Measurements from ENCODE around the gene RAPGEF4.

Gene RAPGEF4

GRCh38 chr2:172967036-172967982, 231.7 kb downstream of the RAPGEF4 start:
- no peak overlapping the region for H3K4me3 ChIP-seq (ENCODE audit: low read depth, low read length)
- no peaks in the 10 kb centered on the region for H3K79me2 ChIP-seq (ENCODE audit: control insufficient read depth, insufficient read depth, low read length, unreplicated experiment)
- no peaks in the 10 kb centered on the region for H3K27me3 ChIP-seq (ENCODE audit: insufficient read depth, low read length)
- no peak overlapping the region for H2AFZ ChIP-seq (ENCODE audit: low read length, unreplicated experiment)
- no peaks in the 10 kb centered on the region for H3K36me3 ChIP-seq (ENCODE audit: insufficient read depth, low read length)
- H3K4me1 ChIP-seq (ENCODE audit: control insufficient read depth, insufficient read depth, low read length, unreplicated experiment) = peaks cover 59% of the 10 kb centered on the region
- no peak overlapping the region for H3K27ac ChIP-seq (ENCODE audit: low read depth, low read length)

DNA sequence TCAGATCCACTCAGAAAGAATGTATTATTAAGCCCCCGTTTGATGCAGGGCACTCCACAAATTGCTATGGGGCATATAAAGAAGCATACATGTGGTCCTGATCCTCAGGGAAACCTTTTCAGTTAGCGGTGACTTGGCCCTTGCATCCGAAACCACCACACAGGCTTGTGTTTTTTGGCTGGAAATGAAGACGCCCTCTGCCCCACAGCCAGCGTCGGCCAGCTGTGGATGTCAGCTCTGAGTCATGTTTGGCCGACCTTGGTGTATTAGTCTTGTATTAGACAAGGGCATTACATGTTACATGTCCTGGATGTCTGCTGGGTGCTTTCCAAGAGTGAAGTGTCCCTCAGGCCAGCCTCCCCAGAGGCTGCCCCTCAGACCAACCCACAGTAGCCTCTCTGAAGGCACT, 232.4 kb downstream of the RAPGEF4 start:
- no peak overlapping the region; the same call in 1 of the 2 replicates for H3K4me3 ChIP-seq (ENCODE audit: low read depth, low read length)
- H3K36me3 ChIP-seq (ENCODE audit: insufficient read depth, low read length) = no peaks in the 10 kb centered on the region
- no peak overlapping the region for H2AFZ ChIP-seq (ENCODE audit: low read length, unreplicated experiment)
- no peaks in the 10 kb centered on the region for H3K79me2 ChIP-seq (ENCODE audit: control insufficient read depth, insufficient read depth, low read length, unreplicated experiment)
- peaks cover 52% of the 10 kb centered on the region for H3K4me1 ChIP-seq (ENCODE audit: control insufficient read depth, insufficient read depth, low read length, unreplicated experiment)
- H3K27ac ChIP-seq (ENCODE audit: low read depth, low read length) = no peak overlapping the region
- H3K27me3 ChIP-seq (ENCODE audit: insufficient read depth, low read length) = no peaks in the 10 kb centered on the region

DNA sequence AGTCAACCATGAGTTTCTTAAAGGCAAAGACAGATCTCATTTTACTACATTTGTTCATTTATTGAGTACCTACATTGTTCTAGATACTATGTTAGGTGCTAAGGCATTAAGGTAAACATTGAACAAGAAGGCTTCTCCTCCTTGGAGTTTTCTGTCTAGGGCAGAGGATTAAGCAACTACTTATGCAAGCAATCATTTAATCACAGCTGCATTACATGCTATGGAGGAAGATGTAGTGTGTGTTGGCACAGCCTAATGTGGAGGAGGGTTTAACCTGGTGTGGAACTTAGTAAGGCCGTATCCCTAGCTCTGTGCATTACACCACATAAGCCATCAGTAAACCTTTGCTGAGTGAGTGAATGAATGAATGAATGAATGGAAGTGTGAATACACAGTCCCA, 233.5 kb downstream of the RAPGEF4 start:
- H2AFZ ChIP-seq (ENCODE audit: low read length, unreplicated experiment) = no peak overlapping the region
- H3K79me2 ChIP-seq (ENCODE audit: control insufficient read depth, insufficient read depth, low read length, unreplicated experiment) = no peaks in the 10 kb centered on the region
- H3K4me3 ChIP-seq (ENCODE audit: low read depth, low read length) = no peak overlapping the region
- no peaks in the 10 kb centered on the region for H3K27me3 ChIP-seq (ENCODE audit: insufficient read depth, low read length)
- no peaks in the 10 kb centered on the region for H3K36me3 ChIP-seq (ENCODE audit: insufficient read depth, low read length)
- H3K27ac ChIP-seq (ENCODE audit: low read depth, low read length) = no peak overlapping the region
- H3K4me1 ChIP-seq (ENCODE audit: control insufficient read depth, insufficient read depth, low read length, unreplicated experiment) = peaks cover 42% of the 10 kb centered on the region

DNA sequence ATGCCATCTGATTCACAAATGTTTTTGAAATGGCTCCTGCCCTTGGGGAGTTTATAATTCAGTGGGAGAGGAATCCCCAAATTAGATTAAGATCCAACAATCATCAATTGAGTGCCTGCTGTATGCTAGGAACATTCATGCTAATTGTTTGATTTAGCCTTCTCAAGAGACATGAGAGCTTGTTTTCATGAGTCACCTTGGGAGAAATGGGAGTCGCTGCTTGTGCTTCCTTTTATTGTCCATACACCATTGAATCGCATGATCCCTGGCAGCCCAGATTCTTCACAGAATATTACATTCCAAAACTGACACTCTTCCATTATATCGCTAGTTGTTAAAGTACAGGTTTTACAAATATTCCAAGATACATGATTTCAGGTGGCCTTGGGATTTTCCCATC, 234.0 kb downstream of the RAPGEF4 start:
- no peak overlapping the region for H3K27ac ChIP-seq (ENCODE audit: low read depth, low read length)
- H3K79me2 ChIP-seq (ENCODE audit: control insufficient read depth, insufficient read depth, low read length, unreplicated experiment) = no peaks in the 10 kb centered on the region
- peaks cover 38% of the 10 kb centered on the region for H3K4me1 ChIP-seq (ENCODE audit: control insufficient read depth, insufficient read depth, low read length, unreplicated experiment)
- no peaks in the 10 kb centered on the region for H3K36me3 ChIP-seq (ENCODE audit: insufficient read depth, low read length)
- H3K27me3 ChIP-seq (ENCODE audit: insufficient read depth, low read length) = no peaks in the 10 kb centered on the region
- no peak overlapping the region for H3K4me3 ChIP-seq (ENCODE audit: low read depth, low read length)
- H2AFZ ChIP-seq (ENCODE audit: low read length, unreplicated experiment) = no peak overlapping the region

GRCh38 chr2:172970660-172971059, 235.0 kb downstream of the RAPGEF4 start:
- H2AFZ ChIP-seq (ENCODE audit: low read length, unreplicated experiment) = no peak overlapping the region
- H3K4me1 ChIP-seq (ENCODE audit: control insufficient read depth, insufficient read depth, low read length, unreplicated experiment) = peaks cover 36% of the 10 kb centered on the region
- no peaks in the 10 kb centered on the region for H3K79me2 ChIP-seq (ENCODE audit: control insufficient read depth, insufficient read depth, low read length, unreplicated experiment)
- no peak overlapping the region for H3K4me3 ChIP-seq (ENCODE audit: low read depth, low read length)
- H3K27ac ChIP-seq (ENCODE audit: low read depth, low read length) = no peak overlapping the region
- no peaks in the 10 kb centered on the region for H3K36me3 ChIP-seq (ENCODE audit: insufficient read depth, low read length)
- no peaks in the 10 kb centered on the region for H3K27me3 ChIP-seq (ENCODE audit: insufficient read depth, low read length)

DNA sequence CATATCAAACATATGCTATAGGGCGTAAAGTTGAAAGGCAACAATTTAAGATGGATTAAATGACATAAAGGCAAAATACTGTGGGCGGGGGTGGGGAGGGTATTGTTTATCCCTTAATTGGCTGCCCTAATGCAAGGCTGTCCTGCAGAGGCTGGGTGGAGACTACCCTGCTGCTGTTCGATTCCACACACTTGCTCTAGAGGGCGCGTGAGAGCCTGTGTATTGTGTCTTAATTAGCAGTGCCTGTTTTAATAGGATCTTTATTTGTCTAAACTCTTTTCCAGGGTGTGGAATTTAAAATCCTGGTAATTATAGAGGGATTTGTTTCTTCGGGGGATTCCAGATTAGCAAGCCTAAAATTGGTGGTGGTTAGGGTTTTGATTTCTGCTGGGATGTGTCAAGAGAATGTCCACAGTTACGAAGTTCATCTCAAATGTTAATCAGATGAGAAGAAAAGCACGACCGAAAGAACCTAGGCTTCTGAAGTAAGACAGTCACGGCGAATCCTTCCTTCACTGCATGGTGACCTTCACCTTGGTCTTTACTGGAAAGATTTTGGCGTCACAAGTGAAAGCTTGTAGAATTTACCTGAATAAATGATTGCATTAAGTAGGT, 236.5 kb downstream of the RAPGEF4 start:
- Histone ChIP-seq H2AFZ (ENCODE audit: low read length, unreplicated experiment) (no peak overlapping the region), H3K27me3 (ENCODE audit: insufficient read depth, low read length) (no peaks in the 10 kb centered on the region), H3K4me1 (ENCODE audit: control insufficient read depth, insufficient read depth, low read length, unreplicated experiment) (peaks cover 27% of the 10 kb centered on the region), H3K79me2 (ENCODE audit: control insufficient read depth, insufficient read depth, low read length, unreplicated experiment) (no peaks in the 10 kb centered on the region), H3K27ac (ENCODE audit: low read depth, low read length) (no peak overlapping the region), H3K4me3 (ENCODE audit: low read depth, low read length) (no peak overlapping the region), H3K36me3 (ENCODE audit: insufficient read depth, low read length) (no peaks in the 10 kb centered on the region)

- peaks cover 4% of the 10 kb centered on the region; the same call in 1 of the 2 replicates for H3K27me3 ChIP-seq (ENCODE audit: insufficient read depth, low read length)
- H3K79me2 ChIP-seq (ENCODE audit: control insufficient read depth, insufficient read depth, low read length, unreplicated experiment) = no peaks in the 10 kb centered on the region
- H2AFZ ChIP-seq (ENCODE audit: low read length, unreplicated experiment) = no peak overlapping the region
- H3K36me3 ChIP-seq (ENCODE audit: insufficient read depth, low read length) = no peaks in the 10 kb centered on the region
- peaks cover under 1% of the 10 kb centered on the region for H3K4me1 ChIP-seq (ENCODE audit: control insufficient read depth, insufficient read depth, low read length, unreplicated experiment)
- H3K27ac ChIP-seq (ENCODE audit: low read depth, low read length) = no peak overlapping the region
- H3K4me3 ChIP-seq (ENCODE audit: low read depth, low read length) = no peak overlapping the region
Observed at GRCh38 chr2:172974762-172975161, 239.1 kb downstream of the RAPGEF4 start.

DNA sequence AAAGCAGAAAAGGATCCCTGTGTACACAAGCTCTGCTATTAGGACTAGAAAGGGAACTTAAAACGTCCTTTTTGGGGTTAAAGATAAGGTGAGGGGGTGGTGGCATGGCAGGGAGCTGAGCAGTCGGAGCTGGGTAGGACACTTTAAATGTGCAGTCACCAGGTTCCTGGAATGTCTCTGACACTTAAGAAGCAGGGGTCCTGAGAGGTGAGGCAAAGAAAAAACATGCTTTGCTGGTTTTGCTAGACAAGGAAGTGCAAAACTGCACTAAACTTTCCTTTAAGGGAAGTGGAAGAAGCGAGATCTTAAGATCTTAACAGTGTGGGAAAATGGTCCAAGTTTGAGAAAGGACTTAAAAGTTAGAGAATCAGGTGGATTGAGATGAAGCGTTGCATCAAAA, 240.5 kb downstream of the RAPGEF4 start:
- H3K27me3 ChIP-seq (ENCODE audit: insufficient read depth, low read length) = peaks cover 4% of the 10 kb centered on the region; the same call in 1 of the 2 replicates
- no peak overlapping the region for H3K27ac ChIP-seq (ENCODE audit: low read depth, low read length)
- H3K79me2 ChIP-seq (ENCODE audit: control insufficient read depth, insufficient read depth, low read length, unreplicated experiment) = no peaks in the 10 kb centered on the region
- H2AFZ ChIP-seq (ENCODE audit: low read length, unreplicated experiment) = no peak overlapping the region
- no peaks in the 10 kb centered on the region for H3K4me1 ChIP-seq (ENCODE audit: control insufficient read depth, insufficient read depth, low read length, unreplicated experiment)
- no peak overlapping the region for H3K4me3 ChIP-seq (ENCODE audit: low read depth, low read length)
- no peaks in the 10 kb centered on the region for H3K36me3 ChIP-seq (ENCODE audit: insufficient read depth, low read length)

- no peak overlapping the region for H3K27ac ChIP-seq (ENCODE audit: low read depth, low read length)
Observed at GRCh38 chr2:172976816-172977215, 241.2 kb downstream of the RAPGEF4 start.

DNA sequence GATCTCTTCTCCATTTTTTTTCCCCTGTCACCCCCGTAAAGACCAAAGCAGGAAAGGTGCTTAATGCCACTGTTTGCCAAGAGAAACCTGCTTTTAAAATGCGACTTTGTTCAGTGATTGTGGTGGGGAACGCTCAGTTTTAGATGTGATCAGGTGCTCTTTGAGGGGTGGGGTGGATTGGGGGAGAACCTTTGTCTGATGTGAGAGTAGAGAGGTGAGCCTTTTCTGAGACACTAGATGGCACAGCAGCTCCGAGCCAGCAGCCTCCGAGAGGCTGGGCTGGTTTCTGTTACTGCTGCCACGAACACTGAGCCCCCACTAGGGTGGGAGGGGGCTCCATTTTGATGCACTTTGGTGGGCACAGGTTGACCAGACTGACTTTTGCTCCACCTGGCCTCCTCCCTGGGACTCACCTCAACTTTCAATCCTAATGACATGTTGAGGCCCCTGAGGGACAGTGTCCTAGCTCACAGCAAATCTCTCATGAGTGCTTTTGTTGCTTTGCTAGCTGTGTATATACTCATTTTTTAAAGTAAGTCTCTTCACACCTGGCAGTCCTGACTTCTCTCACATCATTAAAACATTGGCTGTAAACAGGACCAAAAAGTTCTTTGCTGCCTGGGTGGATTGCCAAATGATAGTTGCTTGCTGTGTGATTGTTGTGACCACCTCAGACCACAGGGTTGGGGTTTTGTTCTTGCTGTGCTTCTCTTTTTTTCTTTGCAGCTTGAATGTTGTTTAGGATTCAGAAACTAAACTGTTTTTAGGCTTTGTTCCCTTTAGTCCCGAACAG, 241.8 kb downstream of the RAPGEF4 start:
- no peak overlapping the region for H2AFZ ChIP-seq (ENCODE audit: low read length, unreplicated experiment)
- no peak overlapping the region for H3K27ac ChIP-seq (ENCODE audit: low read depth, low read length)

More at GRCh38 chr2:172976816-172977215, 241.2 kb downstream of the RAPGEF4 start:
- H3K4me1 ChIP-seq (ENCODE audit: control insufficient read depth, insufficient read depth, low read length, unreplicated experiment) = no peaks in the 10 kb centered on the region
- peaks cover 4% of the 10 kb centered on the region; the same call in 1 of the 2 replicates for H3K27me3 ChIP-seq (ENCODE audit: insufficient read depth, low read length)
- no peak overlapping the region for H2AFZ ChIP-seq (ENCODE audit: low read length, unreplicated experiment)
- no peak overlapping the region for H3K4me3 ChIP-seq (ENCODE audit: low read depth, low read length)
- no peaks in the 10 kb centered on the region for H3K79me2 ChIP-seq (ENCODE audit: control insufficient read depth, insufficient read depth, low read length, unreplicated experiment)
- H3K36me3 ChIP-seq (ENCODE audit: insufficient read depth, low read length) = no peaks in the 10 kb centered on the region

More for the DNA sequence above, 241.8 kb downstream of the RAPGEF4 start:
- Histone ChIP-seq H3K79me2 (ENCODE audit: control insufficient read depth, insufficient read depth, low read length, unreplicated experiment) (no peaks in the 10 kb centered on the region), H3K27me3 (ENCODE audit: insufficient read depth, low read length) (peaks cover 4% of the 10 kb centered on the region; the same call in 1 of the 2 replicates), H3K4me3 (ENCODE audit: low read depth, low read length) (no peak overlapping the region), H3K4me1 (ENCODE audit: control insufficient read depth, insufficient read depth, low read length, unreplicated experiment) (no peaks in the 10 kb centered on the region), H3K36me3 (ENCODE audit: insufficient read depth, low read length) (no peaks in the 10 kb centered on the region)
